Adrenal gland (tissue), 12 donors: Measurements from ENCODE around the gene MAPK11. TPM values are rescaled to one million over a fixed set of nuclear protein-coding genes. Genes with fewer than 3 reads are reported as not detected.

Source experiments
- DNase-seq, 7 donors: peaks; one replicate each; pipeline ENCODE4 v3.0.0-alpha.2; 2019 to 2020
- H3K27ac ChIP-seq, 5 donors: fragments of 200-600 bp; sonication (generic) in 4 of 5; 1 replicate in 3 of 5; 2 replicates in 2 of 5; pipeline versions ENCODE4 v1.5.1 to v1.8.0; 2016 to 2020; ENCODE audit warnings: mild to moderate bottlenecking in 1 of 5
- H3K27me3 ChIP-seq: fragments of 200-600 bp; 2 replicates; pipeline ENCODE4 v1.8.0; 2021
- H3K36me3 ChIP-seq, 2 donors: fragments of 200-600 bp; replicated peaks in 1 of 2; 1 replicate in 1 of 2; 2 replicates in 1 of 2; pipeline versions ENCODE4 v1.5.1 to v1.8.0; 2018 to 2022
- H3K4me1 ChIP-seq, 2 donors: fragments of 200-600 bp; replicated peaks in 1 of 2; 1 replicate in 1 of 2; 2 replicates in 1 of 2; pipeline versions ENCODE4 v1.5.1 to v1.8.0; 2018 to 2021
- H3K4me3 ChIP-seq, 4 donors: fragments of 200-600 bp; sonication (generic) in 3 of 4; one replicate each; pipeline ENCODE4 v1.5.1; 2016 to 2018
- H3K9me3 ChIP-seq, 3 donors: fragments of 200-600 bp; sonication (generic) in 1 of 3; replicated peaks in 1 of 3; 1 replicate in 2 of 3; 2 replicates in 1 of 3; pipeline versions ENCODE4 v1.5.1 to v1.8.0; 2016 to 2021
- POLR2A ChIP-seq, 2 donors: fragments of 450-650 bp; IDR thresholded peaks; one replicate each; pipeline ENCODE4 v1.6.1; 2017; ENCODE audit warnings: antibody characterized with exemption in 2 of 2, mild to moderate bottlenecking in 2 of 2, moderate library complexity in 1 of 2
- WGBS, 4 donors: extraction: QIAGEN DNeasy Blood & Tissue Kit in 2 of 4; methylation state at CpG; one replicate each; pipeline versions ENCODE4 v1.1.5 to v1.1.7; 2013 to 2017; 5-methylcytosine and 5-hydroxymethylcytosine counted together
- intact Hi-C, 2 donors: fragments of 100-400 bp; cut with DNase I; formaldehyde crosslinking; loops; one replicate each; pipeline versions ENCODE4 v1.14.1 to v1.15.0; 2022 to 2023
- polyA plus RNA-seq, 3 donors: library from polyadenylated mRNA; stranded (reverse); fragments of 200-250 nt in 2 of 3; fragments of 350-450 nt in 1 of 3; fragmentation: Illumina TruSeq in 1 of 3; extraction: RNeasy Lipid Tissue Mini Kit (QIAGEN cat#74804) in 1 of 3; gene quantifications; one replicate each; pipeline ENCODE4 v1.2.3, GENCODE V29; 2013 to 2014
- total RNA-seq, 9 donors: library from RNA; depleted of rRNA in 4 of 9; stranded (reverse); fragments of >200 nt in 4 of 9; fragments of 120-200 nt in 1 of 9; fragmentation: NEBNext Ultra II Directional in 1 of 9; extraction: Animal tissue kit (Norgen Biotek cat#: 25700) in 1 of 9; gene quantifications; one replicate each; pipeline versions ENCODE4 v1.1.0 to v1.2.4, GENCODE V29; 2013 to 2023
- TF ChIP-seq, protein P1 (sequence below), 6 experiments: fragments of 450-650 bp in 4 of 6; fragments of 200-600 bp in 2 of 6; sonication (generic) in 1 of 6; IDR thresholded peaks; 1 replicate in 5 of 6; 2 replicates in 1 of 6; pipeline versions ENCODE4 v1.5.1 to v1.8.0; 2016 to 2021; ENCODE audit warnings: antibody characterized with exemption in 6 of 6, mild to moderate bottlenecking in 2 of 6, moderate library complexity in 1 of 6
- donor health status: healthy with polysubstance abuse.
- donor health status: Bipolar disorder and iron deficiency.
- donor health status: DM: yes; HTN: yes; CAD: no.
- donor health status: DM: no; HTN: no; CAD: no.
- donor health status: DM: no; HTN: no; CAD: no.
- donor health status: DM: yes; HTN: yes; CAD: no.

MAPK11 gene
- total and polyA plus RNA-seq, 12 donors = 2.0 to 29.5 (median 6.7) TPM

GRCh38 chr22:50310031-50310722 lies 40.0 kb upstream of the MAPK11 start:
- intact Hi-C loops = no loop called here
- Histone ChIP-seq H3K9me3 (no peaks in the 10 kb centered on the region), H3K36me3 (no peaks in the 10 kb centered on the region), H3K27me3 (no peaks in the 10 kb centered on the region), H3K4me1 (peaks cover 40% of the 10 kb centered on the region in 2 donors), H3K27ac (peak overlapping the region in 1 of 5 donors; percentile 97), H3K4me3 (no peak overlapping the region)
- DNase-seq = peak in 1 of 7 donors; percentile 24
- 92 to 95% (median 94%) methylated on average over 17 to 21 of the region's 21 CpGs for WGBS, 4 donors
- TF ChIP-seq, protein P1, sequence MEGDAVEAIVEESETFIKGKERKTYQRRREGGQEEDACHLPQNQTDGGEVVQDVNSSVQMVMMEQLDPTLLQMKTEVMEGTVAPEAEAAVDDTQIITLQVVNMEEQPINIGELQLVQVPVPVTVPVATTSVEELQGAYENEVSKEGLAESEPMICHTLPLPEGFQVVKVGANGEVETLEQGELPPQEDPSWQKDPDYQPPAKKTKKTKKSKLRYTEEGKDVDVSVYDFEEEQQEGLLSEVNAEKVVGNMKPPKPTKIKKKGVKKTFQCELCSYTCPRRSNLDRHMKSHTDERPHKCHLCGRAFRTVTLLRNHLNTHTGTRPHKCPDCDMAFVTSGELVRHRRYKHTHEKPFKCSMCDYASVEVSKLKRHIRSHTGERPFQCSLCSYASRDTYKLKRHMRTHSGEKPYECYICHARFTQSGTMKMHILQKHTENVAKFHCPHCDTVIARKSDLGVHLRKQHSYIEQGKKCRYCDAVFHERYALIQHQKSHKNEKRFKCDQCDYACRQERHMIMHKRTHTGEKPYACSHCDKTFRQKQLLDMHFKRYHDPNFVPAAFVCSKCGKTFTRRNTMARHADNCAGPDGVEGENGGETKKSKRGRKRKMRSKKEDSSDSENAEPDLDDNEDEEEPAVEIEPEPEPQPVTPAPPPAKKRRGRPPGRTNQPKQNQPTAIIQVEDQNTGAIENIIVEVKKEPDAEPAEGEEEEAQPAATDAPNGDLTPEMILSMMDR (IDR thresholded peaks at IDR 0.05) = no peak
- no peak for TF ChIP-seq POLR2A (IDR thresholded peaks at IDR 0.05)

GRCh38 chr22:50309601-50309991 lies 39.4 kb upstream of the MAPK11 start:
- 27 to 75% (median 71%) methylated on average over 2 to 7 of the region's 7 CpGs; no CpG with 5 or more reads in 1 of the 4 donors for WGBS, 4 donors
- DNase-seq = peak in 1 of 7 donors; percentile 25
- TF ChIP-seq, protein P1 (IDR thresholded peaks at IDR 0.05) = no peak
- no peak for TF ChIP-seq POLR2A (IDR thresholded peaks at IDR 0.05)
- no peaks in the 10 kb centered on the region for H3K36me3 ChIP-seq
- H3K4me1 ChIP-seq = peaks cover 41 to 42% of the 10 kb centered on the region in 2 donors
- H3K9me3 ChIP-seq = no peaks in the 10 kb centered on the region
- no peaks in the 10 kb centered on the region for H3K27me3 ChIP-seq
- intact Hi-C loops = no loop called here
- peak overlapping the region in 4 of 5 donors; percentile 80 to 97 (median 88) for H3K27ac ChIP-seq
- H3K4me3 ChIP-seq = no peak overlapping the region

DNA sequence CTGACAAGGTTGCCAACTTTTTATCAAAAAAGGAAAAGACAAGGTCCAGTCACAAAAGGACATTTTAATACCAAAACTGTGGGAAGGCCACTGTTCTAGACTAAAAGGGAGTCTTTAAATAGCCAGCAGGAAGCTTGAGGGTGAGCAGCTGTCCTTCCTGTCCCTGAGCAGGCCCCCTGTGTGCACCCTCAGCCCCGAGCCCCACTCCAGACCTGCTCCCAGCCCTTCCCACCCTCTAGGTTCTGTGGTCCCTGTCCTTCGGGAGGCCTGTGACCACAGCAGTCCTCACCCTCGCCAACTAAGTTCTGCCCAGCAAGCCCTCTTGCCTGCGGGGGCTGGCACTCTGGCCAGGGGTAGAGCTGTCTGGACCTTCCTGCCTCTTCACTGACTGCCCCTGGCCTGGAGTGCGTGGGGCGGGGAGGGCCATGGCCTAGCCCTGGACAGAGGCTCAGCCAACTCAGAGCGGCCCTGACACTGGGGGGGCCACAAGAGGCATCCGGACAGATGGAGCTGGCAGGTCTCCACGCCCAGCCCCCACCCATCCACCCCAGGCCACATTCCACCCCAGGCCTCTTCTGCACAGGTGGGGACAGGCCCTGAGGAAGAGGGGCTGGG lies 38.9 kb upstream of the MAPK11 start:
- intact Hi-C loops = no loop called here
- Histone ChIP-seq H3K4me3 (no peak overlapping the region), H3K36me3 (no peaks in the 10 kb centered on the region), H3K27me3 (no peaks in the 10 kb centered on the region), H3K9me3 (no peaks in the 10 kb centered on the region), H3K27ac (peak overlapping the region; percentile 69 to 97 (median 85)), H3K4me1 (peaks cover 43% of the 10 kb centered on the region in 2 donors)
- TF ChIP-seq POLR2A (IDR thresholded peaks at IDR 0.05) = no peak
- TF ChIP-seq, protein P1 (IDR thresholded peaks at IDR 0.05) = no peak
- peak in 3 of 7 donors; percentile 44 to 60 (median 46) for DNase-seq
- 8 to 22% (median 21%) methylated on average over 2 to 9 of the region's 9 CpGs; no CpG with 5 or more reads in 1 of the 4 donors for WGBS, 4 donors

- 6 to 19% (median 8%) methylated on average over 4 to 7 of the region's 7 CpGs for WGBS, 4 donors
- Histone ChIP-seq H3K4me1 (peaks cover 45 to 48% of the 10 kb centered on the region in 2 donors), H3K4me3 (no peak overlapping the region), H3K9me3 (no peaks in the 10 kb centered on the region), H3K27me3 (no peaks in the 10 kb centered on the region), H3K27ac (peak overlapping the region; percentile 69 to 97 (median 85)), H3K36me3 (no peaks in the 10 kb centered on the region)
- intact Hi-C loops = no loop called here
- TF ChIP-seq, protein P1 (IDR thresholded peaks at IDR 0.05) = no peak
- peak in 1 of 2 donors; percentile 71 for TF ChIP-seq POLR2A (IDR thresholded peaks at IDR 0.05)
- DNase-seq = peak; percentile 81 to 96 (median 92)
These were observed 38.4 kb upstream of the MAPK11 start for GRCh38 chr22:50308597-50308935.
